AG04450 (cell line): ENCODE results near the gene MSI2. TPM values are rescaled to one million over a fixed set of nuclear protein-coding genes. Genes with fewer than 3 reads are reported as not detected.

Experiments
- CTCF ChIA-PET: fragments of 300-600, 350-600 bp; formaldehyde crosslinking; extraction: SDS; loops from one replicate; lab custom pipeline; 2022; ENCODE audit warnings: antibody characterized with exemption, inconsistent platforms; lab: Charles Lee
- POLR2A ChIA-PET: fragments of 350-600 bp; formaldehyde crosslinking; extraction: SDS; loops from one replicate; lab custom pipeline; 2021; ENCODE audit warnings: antibody characterized with exemption, inconsistent platforms; lab: Yijun Ruan, JAX
- DNase-seq: peaks from one replicate; pipeline ENCODE4 v3.0.0-alpha.2; 2011; ENCODE audit warnings: low read depth, low spot score
- H3K27ac ChIP-seq: one replicate; pipeline ENCODE4 v1.5.1; 2012; ENCODE audit warnings: low read depth, low read length, control low read depth
- H3K27me3 ChIP-seq: one replicate; pipeline ENCODE4 v1.6.0; 2012; ENCODE audit warnings: low read length; ENCODE audit not compliant: control insufficient read depth, insufficient read depth
- H3K4me3 ChIP-seq: 2 replicates; pipeline ENCODE4 v1.5.1; 2011; ENCODE audit warnings: mild to moderate bottlenecking, low read depth, low read length, control low read depth
- H3K9me3 ChIP-seq: 2 replicates; pipeline ENCODE4 v1.5.1; 2012; ENCODE audit warnings: low read length; ENCODE audit not compliant: control insufficient read depth, insufficient read depth
- CTCF ChIP-seq: IDR thresholded peaks from 2 replicates; pipeline ENCODE4 v1.5.1; 2011; ENCODE audit warnings: low read depth, low read length, control low read depth, inconsistent platforms
- polyA plus RNA-seq: library from polyadenylated mRNA; depleted of rRNA; stranded (reverse); fragments of >200 nt; gene quantifications from 2 replicates; pipeline ENCODE4 v1.2.3, GENCODE V29; 2011

Gene MSI2
- polyA plus RNA-seq, 1 experiment: 26.2 TPM

GRCh38 chr17:57674894-57675293 lies 418.6 kb downstream of the MSI2 start:
- Histone ChIP-seq H3K27me3 (no peaks in the 10 kb centered on the region), H3K4me3 (no peak overlapping the region), H3K27ac (no peak overlapping the region), H3K9me3 (no peaks in the 10 kb centered on the region; the same call in 1 of the 2 replicates)
- TF ChIP-seq CTCF: no peak
- POLR2A ChIA-PET: no interaction called here
- CTCF ChIA-PET: interaction anchor here (1.1 to 5.4 kb wide), 3 partner anchors 77 to 432 kb away, joined by 6 to 126 read pairs (median 13); no protein-coding TSS in a partner anchor
- no peak for DNase-seq

GRCh38 chr17:57675427-57676387 lies 419.4 kb downstream of the MSI2 start:
- DNase-seq: no peak
- Histone ChIP-seq H3K4me3 (no peak overlapping the region), H3K9me3 (no peaks in the 10 kb centered on the region; the same call in 1 of the 2 replicates), H3K27me3 (no peaks in the 10 kb centered on the region), H3K27ac (no peak overlapping the region)
- CTCF ChIA-PET: interaction anchor here (3.0 kb wide), 1 partner anchor 432 kb away, joined by 13 read pairs; no protein-coding TSS in a partner anchor
- no peak for TF ChIP-seq CTCF
- POLR2A ChIA-PET: no interaction called here

GRCh38 chr17:57676543-57676942 lies 420.2 kb downstream of the MSI2 start:
- TF ChIP-seq CTCF: no peak
- CTCF ChIA-PET: interaction anchor here (0.5 to 3.0 kb wide), 2 partner anchors 433 to 1085 kb away, joined by 4 to 13 read pairs; no protein-coding TSS in a partner anchor
- Histone ChIP-seq H3K27ac (no peak overlapping the region), H3K9me3 (no peaks in the 10 kb centered on the region; the same call in 1 of the 2 replicates), H3K27me3 (no peaks in the 10 kb centered on the region), H3K4me3 (no peak overlapping the region)
- POLR2A ChIA-PET: no interaction called here
- DNase-seq: no peak

- H3K27ac ChIP-seq: no peak overlapping the region
- no peaks in the 10 kb centered on the region; the same call in 1 of the 2 replicates for H3K9me3 ChIP-seq
- no peak overlapping the region for H3K4me3 ChIP-seq
- ChIA-PET CTCF (interaction anchor here (0.5 to 3.0 kb wide), 4 partner anchors 79 to 1086 kb away, joined by 4 to 13 read pairs (median 6); no protein-coding TSS in a partner anchor), POLR2A (no interaction called here)
- no peaks in the 10 kb centered on the region for H3K27me3 ChIP-seq
- no peak for TF ChIP-seq CTCF
- no peak for DNase-seq
These were observed 421.0 kb downstream of the MSI2 start for GRCh38 chr17:57677301-57677700.
